ENCODE results near the gene RSBN1L.

The RSBN1L gene

DNA sequence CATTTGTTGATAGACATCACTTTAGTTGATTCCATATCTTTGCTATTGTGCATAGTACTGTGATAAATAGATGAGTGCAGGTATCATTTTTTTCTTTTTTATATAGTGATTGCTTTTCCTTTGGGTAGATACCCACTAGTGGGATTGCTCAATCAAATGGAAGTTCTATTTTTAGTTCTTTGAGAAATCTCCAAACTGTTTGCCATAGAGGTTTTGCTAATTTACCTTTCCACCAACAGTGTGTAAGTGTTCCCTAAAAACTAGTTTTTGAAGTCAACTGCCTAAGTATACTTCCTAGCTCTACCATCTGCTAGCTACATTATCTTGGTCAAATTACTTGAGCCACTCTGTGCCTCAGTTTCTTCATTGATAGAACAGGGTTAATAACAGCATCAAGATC is 31.5 kb upstream of the RSBN1L start:
- TF ChIP-seq, protein P1, sequence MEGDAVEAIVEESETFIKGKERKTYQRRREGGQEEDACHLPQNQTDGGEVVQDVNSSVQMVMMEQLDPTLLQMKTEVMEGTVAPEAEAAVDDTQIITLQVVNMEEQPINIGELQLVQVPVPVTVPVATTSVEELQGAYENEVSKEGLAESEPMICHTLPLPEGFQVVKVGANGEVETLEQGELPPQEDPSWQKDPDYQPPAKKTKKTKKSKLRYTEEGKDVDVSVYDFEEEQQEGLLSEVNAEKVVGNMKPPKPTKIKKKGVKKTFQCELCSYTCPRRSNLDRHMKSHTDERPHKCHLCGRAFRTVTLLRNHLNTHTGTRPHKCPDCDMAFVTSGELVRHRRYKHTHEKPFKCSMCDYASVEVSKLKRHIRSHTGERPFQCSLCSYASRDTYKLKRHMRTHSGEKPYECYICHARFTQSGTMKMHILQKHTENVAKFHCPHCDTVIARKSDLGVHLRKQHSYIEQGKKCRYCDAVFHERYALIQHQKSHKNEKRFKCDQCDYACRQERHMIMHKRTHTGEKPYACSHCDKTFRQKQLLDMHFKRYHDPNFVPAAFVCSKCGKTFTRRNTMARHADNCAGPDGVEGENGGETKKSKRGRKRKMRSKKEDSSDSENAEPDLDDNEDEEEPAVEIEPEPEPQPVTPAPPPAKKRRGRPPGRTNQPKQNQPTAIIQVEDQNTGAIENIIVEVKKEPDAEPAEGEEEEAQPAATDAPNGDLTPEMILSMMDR (conservative IDR thresholded peaks at IDR 0.05; ENCODE audit: low read depth), result no peak
- POLR2A ChIA-PET (ENCODE audit: low non-redundant PET), result no interaction called here
- peak overlapping the region; percentile 57 for H3K27ac ChIP-seq
- no peak for DNase-seq (ENCODE audit: low spot score)
- CTCF ChIA-PET, result interaction anchor here (0.7 to 1.3 kb wide), 3 partner anchors 13 to 53 kb away, joined by 3 to 5 read pairs (median 4); no protein-coding TSS in a partner anchor

DNA sequence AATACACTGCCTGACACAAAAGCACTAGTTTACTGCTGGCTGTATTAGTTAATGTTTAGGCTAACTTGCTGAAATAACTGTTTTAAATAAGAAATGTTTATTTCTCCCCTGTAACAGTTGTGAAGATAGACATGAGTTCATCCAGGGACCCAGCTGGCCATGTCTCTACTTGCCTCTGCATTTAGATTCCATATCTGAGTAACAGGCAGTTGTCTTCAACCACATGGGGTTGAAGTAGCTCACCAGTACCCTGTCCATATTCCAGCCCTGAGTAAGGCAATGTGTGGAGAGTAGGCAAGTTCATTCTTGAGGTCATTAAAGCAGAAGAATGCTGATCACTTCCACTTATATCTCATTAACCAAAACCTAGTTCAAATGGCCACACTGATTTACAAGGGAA is 31.1 kb upstream of the RSBN1L start:
- ChIA-PET POLR2A (ENCODE audit: low non-redundant PET) (no interaction called here), CTCF (interaction anchor here (0.8 kb wide), 1 partner anchor 14 kb away, joined by 3 read pairs; no protein-coding TSS in a partner anchor)
- H3K27ac ChIP-seq, result peak overlapping the region; percentile 69
- TF ChIP-seq, protein P1 (conservative IDR thresholded peaks at IDR 0.05; ENCODE audit: low read depth), result no peak
- DNase-seq (ENCODE audit: low spot score), result peak; percentile 48

DNA sequence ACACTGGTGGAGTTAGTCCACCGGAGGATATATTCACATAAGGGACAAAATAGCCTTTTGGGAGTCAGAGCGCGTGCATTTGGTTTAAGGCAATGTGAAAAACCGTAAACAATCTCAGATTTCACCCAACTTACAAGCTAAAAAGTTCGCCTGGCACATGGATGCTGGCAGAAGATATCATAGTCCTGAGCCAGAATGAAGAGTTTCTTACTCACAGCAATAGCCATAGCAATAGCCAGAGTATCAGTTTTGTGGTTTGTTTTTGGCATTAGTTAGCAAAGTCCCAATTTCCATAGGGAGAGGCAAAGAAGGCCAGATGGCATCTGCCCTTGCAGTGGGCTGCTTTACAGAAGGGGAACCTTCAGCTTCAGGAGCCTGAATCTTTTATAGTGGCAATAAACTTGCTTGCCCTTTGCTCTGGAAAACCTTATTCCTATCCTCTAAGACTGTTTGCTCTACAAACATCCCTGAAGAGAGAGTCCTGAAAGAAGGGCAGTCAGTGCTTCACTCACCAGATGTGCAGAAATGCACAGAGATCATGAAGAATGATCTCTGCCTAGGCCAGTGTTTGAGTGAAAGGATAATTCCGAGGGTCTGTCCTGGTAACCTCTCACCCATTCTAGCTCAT is 28.7 kb upstream of the RSBN1L start:
- H3K27ac ChIP-seq, result no peak overlapping the region
- DNase-seq (ENCODE audit: low spot score), result no peak
- ChIA-PET POLR2A (ENCODE audit: low non-redundant PET) (no interaction called here), CTCF (interaction anchor here (1.1 kb wide), 1 partner anchor 92 kb away, joined by 3 read pairs; no protein-coding TSS in a partner anchor)
- TF ChIP-seq, protein P1 (conservative IDR thresholded peaks at IDR 0.05; ENCODE audit: low read depth), result no peak

DNA sequence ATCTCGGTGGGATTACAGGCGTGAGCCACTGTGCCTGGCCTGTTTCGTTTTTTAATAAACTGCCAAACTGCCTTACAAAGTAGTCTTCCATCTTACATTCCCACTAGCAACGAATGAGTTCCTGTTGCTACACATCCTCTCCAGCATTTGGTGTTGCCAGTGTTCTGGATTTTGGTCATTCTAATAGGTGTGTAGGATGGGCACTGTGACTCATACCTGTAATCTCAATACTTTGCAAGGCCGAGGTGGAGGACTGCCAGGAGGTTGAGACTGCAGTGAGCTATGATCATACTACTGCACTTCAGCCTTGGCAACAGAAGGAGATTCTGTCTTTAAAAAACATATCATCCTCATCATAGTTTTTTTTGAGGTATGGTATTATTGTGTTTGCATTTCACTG is 21.4 kb upstream of the RSBN1L start:
- peak overlapping the region; percentile 49; the same call in 1 of the 2 replicates for H3K27ac ChIP-seq
- no peak for DNase-seq (ENCODE audit: low spot score)
- TF ChIP-seq, protein P1 (conservative IDR thresholded peaks at IDR 0.05; ENCODE audit: low read depth), result no peak
- ChIA-PET POLR2A (ENCODE audit: low non-redundant PET) (interaction anchor here (0.9 to 1.0 kb wide), 2 partner anchors 11 to 21 kb away, joined by 3 to 6 read pairs; partner anchors contain the start of gene RSBN1L), CTCF (interaction anchor here (0.6 to 0.7 kb wide), 2 partner anchors 16 to 88 kb away, joined by 3 read pairs; no protein-coding TSS in a partner anchor)

DNA sequence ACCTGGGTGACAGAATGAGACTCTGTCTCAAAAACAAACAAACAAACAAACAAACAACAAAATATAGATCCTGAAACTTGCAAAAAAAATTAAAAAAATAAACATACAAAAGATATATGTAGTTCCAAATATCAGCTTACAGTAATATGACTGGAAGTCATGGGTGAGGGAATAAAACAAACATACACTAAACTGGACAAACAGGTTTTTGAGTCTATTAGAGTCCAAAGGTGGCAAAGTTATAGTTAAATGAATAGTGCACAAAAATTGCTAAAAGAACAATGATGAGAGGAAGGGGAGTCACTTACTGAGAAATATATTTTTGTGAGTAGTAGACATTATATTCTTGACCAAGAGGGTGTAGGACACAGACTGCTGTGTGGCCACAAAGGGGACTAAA is 16.7 kb upstream of the RSBN1L start:
- H3K27ac ChIP-seq, result no peak overlapping the region
- CTCF ChIA-PET, result no interaction called here
- POLR2A ChIA-PET (ENCODE audit: low non-redundant PET), result no interaction called here
- TF ChIP-seq, protein P1 (conservative IDR thresholded peaks at IDR 0.05; ENCODE audit: low read depth), result no peak
- no peak for DNase-seq (ENCODE audit: low spot score)

DNA sequence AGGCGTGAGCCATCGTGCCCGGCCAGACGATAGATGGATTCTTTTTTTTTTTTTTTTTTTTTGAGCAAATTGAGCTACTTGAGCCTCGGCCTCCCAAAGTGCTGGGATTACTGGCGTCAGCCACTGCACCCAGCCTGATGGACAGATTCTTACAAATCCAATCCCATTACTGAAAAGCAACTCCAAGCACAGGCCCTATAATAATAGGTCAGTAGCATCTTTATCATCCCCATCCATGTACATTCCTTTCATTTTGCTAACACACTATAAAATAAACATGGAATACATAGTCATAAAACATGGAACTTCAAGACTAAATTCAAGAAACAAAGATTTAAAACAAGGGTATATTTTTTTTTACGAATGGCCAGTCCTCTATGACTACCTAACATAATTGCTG is 16.0 kb upstream of the RSBN1L start:
- ChIA-PET POLR2A (ENCODE audit: low non-redundant PET) (no interaction called here), CTCF (no interaction called here)
- H3K27ac ChIP-seq, result no peak overlapping the region
- no peak for DNase-seq (ENCODE audit: low spot score)
- TF ChIP-seq, protein P1 (conservative IDR thresholded peaks at IDR 0.05; ENCODE audit: low read depth), result no peak
